HL-60 (cell line): ENCODE results near the gene COX4I1.
A peak's percentile ranks its signal among the peaks of the same experiment; 100 is the strongest.

Experiments used
- DNase-seq, 2 experiments: peaks; one replicate each; pipeline ENCODE4 v3.0.0-alpha.2; 2010 to 2020; ENCODE audit warnings: low read depth in 1 of 2, low spot score in 1 of 2
- H3K27ac ChIP-seq: fragments of 250-450 bp; sonication (Bioruptor Pico); replicated peaks from 2 replicates; pipeline ENCODE4 v1.5.1; 2020; ENCODE audit warnings: mild to moderate bottlenecking, moderate library complexity
- H3K27me3 ChIP-seq: fragments of 250-450 bp; sonication (Bioruptor Pico); 2 replicates; pipeline ENCODE4 v1.5.1; 2021; ENCODE audit warnings: mild to moderate bottlenecking, moderate library complexity; ENCODE audit not compliant: insufficient read depth, poor library complexity, severe bottlenecking
- H3K4me3 ChIP-seq: replicated peaks from 2 replicates; pipeline ENCODE4 v1.5.1; 2011; ENCODE audit warnings: mild to moderate bottlenecking, control low read depth, low read length; ENCODE audit not compliant: insufficient read depth
- CTCF ChIP-seq: IDR thresholded peaks from one replicate; pipeline ENCODE4 v1.5.1; 2011; ENCODE audit warnings: low read length, control low read depth, inconsistent platforms; ENCODE audit not compliant: insufficient read depth
- GABPA ChIP-seq: IDR thresholded peaks from 2 replicates; pipeline ENCODE4 v1.6.1; 2012; ENCODE audit warnings: low read depth
- POLR2AphosphoS5 ChIP-seq: IDR thresholded peaks from 2 replicates; pipeline ENCODE4 v1.6.1; 2012; ENCODE audit warnings: low read depth
- SPI1 ChIP-seq: IDR thresholded peaks from 2 replicates; pipeline ENCODE4 v1.6.1; 2012; ENCODE audit warnings: low read depth, mild to moderate bottlenecking, borderline replicate concordance
- TF ChIP-seq, protein P1 (sequence below): IDR thresholded peaks from 2 replicates; pipeline ENCODE4 v1.6.1; 2012; ENCODE audit warnings: low read depth; ENCODE audit not compliant: insufficient replicate concordance

Gene COX4I1

DNA sequence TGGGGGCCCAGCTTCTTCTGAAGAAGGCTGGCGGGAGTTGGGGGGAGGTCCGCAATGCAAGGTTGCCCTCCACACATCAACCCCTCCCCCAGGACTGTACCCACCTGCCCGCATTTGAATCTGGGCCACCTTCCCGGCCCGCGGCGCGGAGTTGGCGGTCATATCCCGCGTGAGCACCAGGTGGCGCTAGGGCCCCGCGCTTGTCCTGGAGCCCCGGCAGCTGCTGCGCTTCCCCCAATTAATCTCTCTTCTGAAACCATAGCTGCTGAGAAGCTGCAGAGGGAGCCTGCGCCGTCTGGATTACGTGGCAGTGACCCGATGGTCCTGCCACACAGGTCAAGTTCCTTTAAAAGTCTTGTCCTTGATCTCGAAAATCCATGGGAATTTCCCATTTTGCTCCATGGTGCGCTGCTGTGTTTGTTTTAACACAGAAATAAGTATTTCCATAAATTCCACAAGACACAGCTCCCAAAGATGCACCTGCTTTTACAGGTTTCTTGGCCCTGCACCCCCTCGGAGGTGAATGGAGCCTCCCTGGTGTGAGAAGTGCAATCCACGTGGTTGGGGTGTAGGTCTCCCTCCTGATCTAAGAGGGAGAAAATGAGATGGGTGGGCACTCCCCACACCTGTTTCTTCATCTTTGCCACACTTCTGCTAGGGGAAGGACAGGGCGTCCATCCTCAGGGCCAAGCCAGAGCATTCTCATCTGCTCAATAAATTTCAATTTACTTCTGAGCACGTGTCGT lies 22.1 kb downstream of the COX4I1 start:
- Histone ChIP-seq H3K4me3 (no peak overlapping the region), H3K27ac (no peak overlapping the region), H3K27me3 (no peaks in the 10 kb centered on the region)
- peak; percentile 23 for TF ChIP-seq CTCF
- no peak for TF ChIP-seq POLR2AphosphoS5
- peak in 1 of 2 experiments; percentile 56 for DNase-seq

DNA sequence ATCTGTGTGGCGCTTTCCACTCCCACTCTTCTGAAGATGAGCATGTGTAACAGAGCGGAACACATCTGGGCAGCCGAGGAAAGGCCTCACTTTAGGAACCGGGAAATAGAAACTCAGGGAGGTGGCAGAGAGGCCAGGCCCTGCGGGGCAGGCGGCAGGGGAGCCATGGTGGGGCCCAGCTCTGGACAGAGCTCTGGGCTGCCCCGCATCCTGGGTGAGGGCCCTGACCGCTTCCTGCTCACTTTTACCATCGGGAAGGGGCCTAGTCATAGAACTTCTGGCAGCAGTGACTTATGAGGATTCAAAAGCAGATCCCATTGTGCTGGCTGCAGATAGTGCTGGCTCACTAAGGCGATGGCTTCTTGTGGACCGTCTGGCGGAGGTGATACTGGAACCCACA lies 22.6 kb downstream of the COX4I1 start:
- DNase-seq = no peak
- TF ChIP-seq POLR2AphosphoS5 = no peak
- TF ChIP-seq SPI1 = no peak
- no peak for TF ChIP-seq CTCF
- TF ChIP-seq GABPA = no peak
- TF ChIP-seq, protein P1, sequence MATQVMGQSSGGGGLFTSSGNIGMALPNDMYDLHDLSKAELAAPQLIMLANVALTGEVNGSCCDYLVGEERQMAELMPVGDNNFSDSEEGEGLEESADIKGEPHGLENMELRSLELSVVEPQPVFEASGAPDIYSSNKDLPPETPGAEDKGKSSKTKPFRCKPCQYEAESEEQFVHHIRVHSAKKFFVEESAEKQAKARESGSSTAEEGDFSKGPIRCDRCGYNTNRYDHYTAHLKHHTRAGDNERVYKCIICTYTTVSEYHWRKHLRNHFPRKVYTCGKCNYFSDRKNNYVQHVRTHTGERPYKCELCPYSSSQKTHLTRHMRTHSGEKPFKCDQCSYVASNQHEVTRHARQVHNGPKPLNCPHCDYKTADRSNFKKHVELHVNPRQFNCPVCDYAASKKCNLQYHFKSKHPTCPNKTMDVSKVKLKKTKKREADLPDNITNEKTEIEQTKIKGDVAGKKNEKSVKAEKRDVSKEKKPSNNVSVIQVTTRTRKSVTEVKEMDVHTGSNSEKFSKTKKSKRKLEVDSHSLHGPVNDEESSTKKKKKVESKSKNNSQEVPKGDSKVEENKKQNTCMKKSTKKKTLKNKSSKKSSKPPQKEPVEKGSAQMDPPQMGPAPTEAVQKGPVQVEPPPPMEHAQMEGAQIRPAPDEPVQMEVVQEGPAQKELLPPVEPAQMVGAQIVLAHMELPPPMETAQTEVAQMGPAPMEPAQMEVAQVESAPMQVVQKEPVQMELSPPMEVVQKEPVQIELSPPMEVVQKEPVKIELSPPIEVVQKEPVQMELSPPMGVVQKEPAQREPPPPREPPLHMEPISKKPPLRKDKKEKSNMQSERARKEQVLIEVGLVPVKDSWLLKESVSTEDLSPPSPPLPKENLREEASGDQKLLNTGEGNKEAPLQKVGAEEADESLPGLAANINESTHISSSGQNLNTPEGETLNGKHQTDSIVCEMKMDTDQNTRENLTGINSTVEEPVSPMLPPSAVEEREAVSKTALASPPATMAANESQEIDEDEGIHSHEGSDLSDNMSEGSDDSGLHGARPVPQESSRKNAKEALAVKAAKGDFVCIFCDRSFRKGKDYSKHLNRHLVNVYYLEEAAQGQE = no peak

GRCh38 chr16:85823328-85823920 lies 23.9 kb downstream of the COX4I1 start:
- no peak for DNase-seq
- no peak overlapping the region for H3K27ac ChIP-seq
- no peak overlapping the region for H3K4me3 ChIP-seq
- no peaks in the 10 kb centered on the region for H3K27me3 ChIP-seq
- TF ChIP-seq GABPA (no peak), CTCF (no peak), SPI1 (no peak), POLR2AphosphoS5 (no peak)
- TF ChIP-seq, protein P1 = no peak

More for the DNA sequence above, 22.6 kb downstream of the COX4I1 start:
- H3K27ac ChIP-seq = no peak overlapping the region
- no peak overlapping the region for H3K4me3 ChIP-seq
- H3K27me3 ChIP-seq = no peaks in the 10 kb centered on the region
